Effector memory CD8-positive, alpha-beta T cell (primary cell): ENCODE measurements around the gene EIF3B.
"Not testable (repeated sequence)": the region's sequence is repeated elsewhere in the genome, so short reads cannot be mapped to it uniquely, and the experiment has no call there.

Source experiments
- ATAC-seq: fragments of 150-1000 bp; cut with Tn5 transposase; replicated peaks from 2 replicates; pipeline ENCODE4 v1.10.0; 2021; ENCODE audit warnings: mild to moderate bottlenecking, moderate library complexity
- DNase-seq, 3 experiments: peaks; one replicate each; pipeline ENCODE4 v3.0.0; 2021
- H3K27ac Mint-ChIP-seq, 2 donors: one replicate each; pipeline ENCODE4 v1.8.0; 2022; ENCODE audit warnings: mild to moderate bottlenecking in 2 of 2, mixed read lengths in 2 of 2, moderate library complexity in 2 of 2
- H3K27me3 Mint-ChIP-seq, 2 donors: one replicate each; pipeline ENCODE4 v1.8.0; 2022; ENCODE audit warnings: mixed read lengths in 2 of 2
- H3K36me3 Mint-ChIP-seq: one replicate; pipeline ENCODE4 v1.8.0; 2022; ENCODE audit warnings: mild to moderate bottlenecking, moderate library complexity, mixed read lengths; ENCODE audit not compliant: insufficient read depth
- H3K4me1 Mint-ChIP-seq, 2 donors: one replicate each; pipeline ENCODE4 v1.8.0; 2022; ENCODE audit warnings: low read depth in 2 of 2, mixed read lengths in 2 of 2
- H3K4me3 Mint-ChIP-seq, 2 donors: one replicate each; pipeline ENCODE4 v1.8.0; 2022; ENCODE audit warnings: mild to moderate bottlenecking in 2 of 2, mixed read lengths in 2 of 2, moderate library complexity in 2 of 2
- H3K9me3 Mint-ChIP-seq, 2 donors: one replicate each; pipeline ENCODE4 v1.8.0; 2022; ENCODE audit warnings: mixed read lengths in 2 of 2

The EIF3B gene

DNA sequence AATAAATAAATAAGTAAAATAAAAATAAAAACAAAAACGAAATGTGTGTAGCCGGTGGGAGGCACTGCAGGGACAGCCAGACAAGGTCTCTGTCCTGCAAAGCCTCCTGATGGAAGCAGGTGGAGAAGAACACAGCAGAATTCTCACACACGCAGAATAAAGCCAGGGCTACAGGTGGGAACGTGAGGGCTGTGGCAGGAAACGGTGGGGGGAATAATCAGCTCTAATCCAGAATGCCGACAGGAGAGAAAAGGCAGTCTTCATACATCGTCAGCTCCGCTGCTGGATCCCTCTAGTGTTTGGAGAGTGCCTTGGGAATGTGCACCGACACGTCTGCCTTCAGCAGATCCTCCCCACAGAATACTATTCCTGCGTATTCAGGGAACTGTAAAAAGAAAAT lies 33.6 kb upstream of the EIF3B start:
- H3K9me3 Mint-ChIP-seq = no peaks in the 10 kb centered on the region
- no peak overlapping the region for H3K4me3 Mint-ChIP-seq
- ATAC-seq = no peak
- no peak for DNase-seq
- H3K4me1 Mint-ChIP-seq = peaks cover 0 to 3% of the 10 kb centered on the region in 2 donors
- H3K27me3 Mint-ChIP-seq = no peaks in the 10 kb centered on the region
- H3K36me3 Mint-ChIP-seq = no peaks in the 10 kb centered on the region
- H3K27ac Mint-ChIP-seq = no peak overlapping the region

DNA sequence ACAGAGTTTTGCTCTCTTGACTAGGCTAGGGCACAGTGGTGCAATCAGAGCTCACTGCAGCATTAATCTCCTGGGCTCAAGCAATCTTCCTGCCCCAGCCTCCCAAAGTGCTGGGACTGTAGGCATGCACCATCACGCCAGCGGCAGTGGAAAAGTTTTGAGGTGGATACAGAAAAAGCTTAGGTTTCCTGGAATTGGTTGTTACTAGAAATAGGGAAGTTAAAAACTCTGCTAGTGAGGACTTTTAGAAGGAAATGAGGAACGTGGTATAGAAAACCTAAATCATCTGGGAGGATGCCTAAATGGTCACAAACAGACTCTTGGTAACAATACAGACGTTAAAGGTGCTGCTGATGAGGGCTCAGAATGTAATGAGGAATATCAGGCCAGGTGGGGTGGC lies 29.5 kb upstream of the EIF3B start:
- Mint-ChIP-seq H3K27me3 (no peaks in the 10 kb centered on the region), H3K27ac (no peak overlapping the region), H3K4me1 (no peaks in the 10 kb centered on the region), H3K9me3 (no peaks in the 10 kb centered on the region), H3K36me3 (no peaks in the 10 kb centered on the region), H3K4me3 (no peak overlapping the region)
- no peak for ATAC-seq
- no peak for DNase-seq

GRCh38 chr7:2326951-2327350 lies 27.7 kb upstream of the EIF3B start:
- Mint-ChIP-seq H3K27ac (no peak overlapping the region), H3K36me3 (no peaks in the 10 kb centered on the region), H3K9me3 (no peaks in the 10 kb centered on the region), H3K4me1 (no peaks in the 10 kb centered on the region), H3K4me3 (no peak overlapping the region), H3K27me3 (no peaks in the 10 kb centered on the region)
- no peak for ATAC-seq
- no peak for DNase-seq

DNA sequence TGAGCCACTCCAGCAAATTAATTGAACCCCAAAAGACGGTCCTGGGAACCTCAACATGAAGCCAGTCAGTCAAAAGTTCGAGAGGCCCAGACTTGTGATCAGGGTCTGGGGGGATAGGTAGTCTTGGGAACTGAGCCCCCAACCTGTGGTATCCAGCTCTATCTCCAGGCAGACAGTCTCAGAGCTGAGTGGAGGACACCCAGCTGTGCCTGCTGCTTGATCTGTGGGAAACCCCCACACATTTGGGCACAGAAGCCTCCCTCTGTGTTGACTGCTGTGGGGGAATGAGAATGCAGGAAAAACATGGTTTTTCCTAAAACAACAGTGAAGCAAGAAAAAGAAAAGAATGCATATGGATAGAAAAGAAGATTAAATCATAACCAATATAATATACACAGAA lies 24.1 kb upstream of the EIF3B start:
- no peaks in the 10 kb centered on the region for H3K27me3 Mint-ChIP-seq
- ATAC-seq (no peak), DNase-seq (no peak)
- no peaks in the 10 kb centered on the region for H3K9me3 Mint-ChIP-seq
- no peaks in the 10 kb centered on the region for H3K4me1 Mint-ChIP-seq
- H3K27ac Mint-ChIP-seq = no peak overlapping the region
- H3K36me3 Mint-ChIP-seq = no peaks in the 10 kb centered on the region
- no peak overlapping the region for H3K4me3 Mint-ChIP-seq

DNA sequence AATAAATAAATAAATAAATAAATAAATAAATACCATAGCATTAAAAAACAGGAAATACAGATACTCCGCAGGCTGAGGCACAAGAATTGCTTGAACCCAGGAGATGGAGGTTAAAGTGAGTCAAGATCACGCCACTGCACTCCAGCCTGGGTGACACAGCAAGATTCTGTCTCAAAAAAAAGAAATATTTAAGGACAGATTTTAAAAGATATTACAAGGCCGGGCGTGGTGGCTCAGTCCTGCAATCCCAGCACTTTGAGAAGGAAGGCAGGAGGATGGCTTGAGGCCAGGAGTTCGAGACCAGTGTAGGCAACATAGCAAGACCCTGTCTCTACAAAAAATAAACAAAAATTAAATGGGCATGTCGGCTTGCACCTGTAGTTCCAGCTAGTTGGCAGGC lies 22.9 kb upstream of the EIF3B start:
- no peaks in the 10 kb centered on the region for H3K27me3 Mint-ChIP-seq
- no peak overlapping the region for H3K4me3 Mint-ChIP-seq
- ATAC-seq (no peak), DNase-seq (no peak)
- H3K4me1 Mint-ChIP-seq = no peaks in the 10 kb centered on the region
- H3K36me3 Mint-ChIP-seq = no peaks in the 10 kb centered on the region
- no peaks in the 10 kb centered on the region for H3K9me3 Mint-ChIP-seq
- H3K27ac Mint-ChIP-seq = no peak overlapping the region

- H3K9me3 Mint-ChIP-seq, H3K36me3 Mint-ChIP-seq, H3K4me3 Mint-ChIP-seq, DNase-seq, ATAC-seq, H3K27me3 Mint-ChIP-seq, H3K27ac Mint-ChIP-seq, H3K4me1 Mint-ChIP-seq: not testable (repeated sequence)
Measured at GRCh38 chr7:2332606-2333231, 21.9 kb upstream of the EIF3B start.

- Mint-ChIP-seq H3K9me3 (no peaks in the 10 kb centered on the region), H3K36me3 (no peaks in the 10 kb centered on the region), H3K27me3 (no peaks in the 10 kb centered on the region), H3K4me1 (no peaks in the 10 kb centered on the region), H3K4me3 (no peak overlapping the region), H3K27ac (no peak overlapping the region)
- DNase-seq = no peak
- no peak for ATAC-seq
Measured at GRCh38 chr7:2336626-2337299, 17.9 kb upstream of the EIF3B start.

DNA sequence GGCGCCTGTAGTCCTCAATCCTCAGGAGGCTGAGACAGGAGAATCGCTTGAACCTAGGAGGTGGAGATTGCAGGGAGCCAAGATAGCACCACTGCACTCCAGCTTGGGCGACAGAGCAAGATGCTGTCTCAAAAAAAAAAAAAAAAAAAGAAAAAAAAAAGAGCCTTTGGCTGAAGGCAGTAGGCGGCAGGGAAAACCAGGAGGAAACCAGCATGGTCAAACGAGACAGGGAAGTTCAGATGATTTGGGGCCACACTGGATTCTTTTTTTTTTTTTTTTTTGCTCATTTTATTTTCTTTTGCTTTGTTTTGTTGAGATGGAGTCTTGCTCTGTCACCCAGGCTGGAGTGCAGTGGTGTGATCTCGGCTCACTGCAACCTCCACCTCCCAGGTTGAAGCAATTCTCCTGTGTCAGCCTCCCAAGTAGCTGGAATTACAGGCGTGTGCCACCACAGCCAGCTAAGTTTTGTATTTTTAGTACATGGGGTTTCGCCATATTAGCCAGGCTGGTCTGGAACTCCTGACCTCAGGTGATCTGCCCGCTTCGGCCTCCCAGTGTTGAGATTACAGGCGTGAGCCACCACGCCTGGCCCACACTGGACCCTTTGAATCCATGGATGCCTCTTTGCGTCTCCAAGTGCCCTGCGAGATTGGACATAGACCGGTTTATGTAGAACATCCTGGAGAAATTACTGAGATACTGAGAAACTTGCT lies 7.1 kb upstream of the EIF3B start:
- not testable (repeated sequence) for H3K27me3 Mint-ChIP-seq, H3K9me3 Mint-ChIP-seq, DNase-seq, H3K36me3 Mint-ChIP-seq, H3K4me1 Mint-ChIP-seq
- peak overlapping the region in 1 of 2 donors; percentile 29 for H3K4me3 Mint-ChIP-seq
- peak overlapping the region in 1 of 2 donors; percentile 46 for H3K27ac Mint-ChIP-seq
- peak; percentile 27 for ATAC-seq

- H3K36me3 Mint-ChIP-seq = peaks cover 19% of the 10 kb centered on the region
- no peak overlapping the region for H3K4me3 Mint-ChIP-seq
- ATAC-seq (no peak), DNase-seq (no peak)
- no peaks in the 10 kb centered on the region for H3K9me3 Mint-ChIP-seq
- no peaks in the 10 kb centered on the region for H3K27me3 Mint-ChIP-seq
- H3K27ac Mint-ChIP-seq = no peak overlapping the region
- peaks cover 6 to 15% of the 10 kb centered on the region in 2 donors for H3K4me1 Mint-ChIP-seq
Measured at GRCh38 chr7:2350055-2350454, 4.6 kb upstream of the EIF3B start.

DNA sequence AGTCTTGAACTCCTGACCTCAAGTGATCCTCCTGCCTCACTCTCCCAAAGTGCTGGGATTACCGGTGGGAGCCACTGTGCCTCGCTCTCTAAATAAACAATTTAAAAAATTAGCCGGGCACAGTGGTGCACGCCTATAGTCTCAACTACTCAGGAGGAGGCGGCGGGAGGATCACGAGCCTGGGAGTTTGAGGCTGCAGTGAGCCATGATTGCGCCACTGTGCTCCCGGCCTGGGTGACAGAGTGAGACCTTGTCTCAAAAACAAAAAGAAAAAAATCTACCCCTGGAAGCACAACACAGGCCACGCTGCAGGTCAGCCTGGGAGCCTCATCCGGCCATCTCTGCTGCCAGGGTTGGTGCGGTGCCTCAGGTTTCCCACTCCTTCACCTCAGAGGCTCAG lies 3.8 kb upstream of the EIF3B start:
- Mint-ChIP-seq H3K36me3 (peaks cover 19% of the 10 kb centered on the region), H3K9me3 (no peaks in the 10 kb centered on the region), H3K27ac (no peak overlapping the region), H3K4me1 (peaks cover 6 to 16% of the 10 kb centered on the region in 2 donors), H3K4me3 (no peak overlapping the region), H3K27me3 (no peaks in the 10 kb centered on the region)
- no peak for DNase-seq
- no peak for ATAC-seq

- no peak for DNase-seq
- no peaks in the 10 kb centered on the region for H3K27me3 Mint-ChIP-seq
- H3K27ac Mint-ChIP-seq = peak overlapping the region; percentile 100
- H3K4me1 Mint-ChIP-seq = peaks cover 18 to 27% of the 10 kb centered on the region in 2 donors
- no peaks in the 10 kb centered on the region for H3K9me3 Mint-ChIP-seq
- peaks cover 28% of the 10 kb centered on the region for H3K36me3 Mint-ChIP-seq
- H3K4me3 Mint-ChIP-seq = peak overlapping the region; percentile 93 to 94
- no peak for ATAC-seq
Measured at GRCh38 chr7:2353113-2353935, 1.3 kb upstream of the EIF3B start.

- Mint-ChIP-seq H3K9me3 (no peaks in the 10 kb centered on the region), H3K27ac (peak overlapping the region; percentile 100), H3K27me3 (no peaks in the 10 kb centered on the region), H3K36me3 (peaks cover 30% of the 10 kb centered on the region), H3K4me1 (peaks cover 18 to 27% of the 10 kb centered on the region in 2 donors), H3K4me3 (peak overlapping the region; percentile 93 to 94)
- DNase-seq (no peak), ATAC-seq (peak; percentile 65)
Measured at GRCh38 chr7:2353936-2354185, 766 bp upstream of the EIF3B start.

DNA sequence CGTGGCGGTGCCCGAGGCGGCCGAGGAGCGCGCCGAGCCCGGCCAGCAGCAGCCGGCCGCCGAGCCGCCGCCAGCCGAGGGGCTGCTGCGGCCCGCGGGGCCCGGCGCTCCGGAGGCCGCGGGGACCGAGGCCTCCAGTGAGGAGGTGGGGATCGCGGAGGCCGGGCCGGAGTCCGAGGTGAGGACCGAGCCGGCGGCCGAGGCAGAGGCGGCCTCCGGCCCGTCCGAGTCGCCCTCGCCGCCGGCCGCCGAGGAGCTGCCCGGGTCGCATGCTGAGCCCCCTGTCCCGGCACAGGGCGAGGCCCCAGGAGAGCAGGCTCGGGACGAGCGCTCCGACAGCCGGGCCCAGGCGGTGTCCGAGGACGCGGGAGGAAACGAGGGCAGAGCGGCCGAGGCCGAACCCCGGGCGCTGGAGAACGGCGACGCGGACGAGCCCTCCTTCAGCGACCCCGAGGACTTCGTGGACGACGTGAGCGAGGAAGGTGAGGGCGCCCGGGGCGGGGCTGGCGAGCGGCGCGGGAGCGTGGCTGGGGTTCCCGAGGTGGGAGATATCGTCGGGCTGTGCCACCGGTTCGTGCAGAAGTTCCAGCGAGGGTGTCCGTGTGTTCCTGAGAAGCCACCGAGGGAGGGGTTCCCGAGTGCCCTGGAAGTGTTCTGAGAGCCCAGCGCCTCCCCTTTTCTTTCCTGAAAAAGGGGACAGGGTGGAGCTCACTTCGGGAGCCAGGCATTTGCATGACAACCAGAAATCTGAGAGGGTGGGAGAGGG lies 495 bp downstream of the EIF3B start:
- no peaks in the 10 kb centered on the region for H3K9me3 Mint-ChIP-seq
- H3K27me3 Mint-ChIP-seq = no peaks in the 10 kb centered on the region
- peak overlapping the region; percentile 93 to 94 for H3K4me3 Mint-ChIP-seq
- DNase-seq (peak in 1 of 3 experiments; percentile 5), ATAC-seq (no peak)
- peaks cover 39% of the 10 kb centered on the region for H3K36me3 Mint-ChIP-seq
- peak overlapping the region; percentile 100 for H3K27ac Mint-ChIP-seq
- peaks cover 30 to 39% of the 10 kb centered on the region in 2 donors for H3K4me1 Mint-ChIP-seq
